HepG2 (cell line): ENCODE data around the gene PLXND1. TPM values are rescaled to one million over a fixed set of nuclear protein-coding genes. Genes with fewer than 3 reads are reported as not detected.

Source experiments
- ATAC-seq: fragments of 200-7000 bp; cut with Tn5 transposase; 3 replicates; pipeline ENCODE4 v1.9.1; 2020; ENCODE audit warnings: mild to moderate bottlenecking, moderate library complexity
- BruUV-seq: library from RNA; stranded (reverse); fragments of 400-500 nt; replicated peaks from 2 replicates; lab custom pipeline; 2021; lab: Mats Ljungman, UMichigan
- CTCF ChIA-PET: fragments of 300-600 bp; formaldehyde crosslinking; extraction: SDS; loops from one replicate; lab custom pipeline; 2021; ENCODE audit warnings: low total read pairs, inconsistent platforms, low intra/inter-chr PET ratio; lab: Yijun Ruan, JAX
- POLR2A ChIA-PET: fragments of 350-600 bp; sonication (Branson Sonifier 250); formaldehyde crosslinking; loops from one replicate; lab custom pipeline; 2020; ENCODE audit warnings: antibody characterized with exemption, inconsistent platforms; lab: Yijun Ruan, JAX
- DNase-seq: peaks from one replicate; pipeline ENCODE4 v3.0.0-alpha.2; 2015; ENCODE audit warnings: low spot score
- FAIRE-seq: peaks from 3 replicates; lab custom pipeline; 2011; peaks lifted over from hg19 to GRCh38; lab: Jason Lieb, UNC
- H2AFZ ChIP-seq: one replicate; pipeline ENCODE4 v1.6.1; 2011; ENCODE audit warnings: low read length, inconsistent platforms
- H3K27ac ChIP-seq: fragments of 300-600 bp; 3 replicates; pipeline ENCODE4 v1.8.0; 2011; ENCODE audit warnings: mixed run types, mild to moderate bottlenecking, mixed read lengths, low read length, inconsistent platforms; ENCODE audit not compliant: insufficient read depth; ENCODE audit errors: extremely low read length
- H3K27me3 ChIP-seq, 2 experiments: fragments of 200-600 bp in 1 of 2; 2 replicates in 1 of 2; 3 replicates in 1 of 2; pipeline versions ENCODE4 v1.6.0 to v1.8.0; 2011; ENCODE audit warnings: low read length in 2 of 2, mild to moderate bottlenecking in 2 of 2, moderate library complexity in 2 of 2, inconsistent platforms in 1 of 2; ENCODE audit not compliant: insufficient read depth in 2 of 2, control insufficient read depth in 1 of 2
- H3K36me3 ChIP-seq, 2 experiments: fragments of 200-600 bp in 1 of 2; replicated peaks in 1 of 2; 2 replicates in 1 of 2; 3 replicates in 1 of 2; pipeline versions ENCODE4 v1.5.1 to v1.8.0; 2011; ENCODE audit warnings: low read length in 2 of 2, inconsistent platforms in 1 of 2; ENCODE audit not compliant: insufficient read depth in 2 of 2, control insufficient read depth in 1 of 2
- H3K4me1 ChIP-seq: 2 replicates; pipeline ENCODE4 v1.5.1; 2012; ENCODE audit warnings: low read length, inconsistent platforms; ENCODE audit not compliant: insufficient read depth
- H3K4me2 ChIP-seq: 2 replicates; pipeline ENCODE4 v1.6.0; 2011; ENCODE audit warnings: low read depth, low read length, inconsistent platforms
- H3K4me3 ChIP-seq, 3 experiments: fragments of 200-600 bp in 1 of 3; sonication (generic), shearing (Covaris generic) in 1 of 3; replicated peaks in 1 of 3; 2 replicates each; pipeline ENCODE4 v1.5.1; 2011 to 2016; ENCODE audit warnings: low read length in 3 of 3, inconsistent platforms in 2 of 3, low read depth in 2 of 3, mild to moderate bottlenecking in 2 of 3, control low read depth in 1 of 3, mixed read lengths in 1 of 3; ENCODE audit not compliant: insufficient read depth in 1 of 3
- H3K79me2 ChIP-seq: one replicate; pipeline ENCODE4 v1.6.1; 2011; ENCODE audit warnings: low read length, inconsistent platforms; ENCODE audit not compliant: insufficient read depth
- H3K9ac ChIP-seq: 2 replicates; pipeline ENCODE4 v1.6.0; 2011; ENCODE audit warnings: mild to moderate bottlenecking, low read depth, low read length, inconsistent platforms; ENCODE audit not compliant: insufficient read depth
- H3K9me3 ChIP-seq: 2 replicates; pipeline ENCODE4 v1.5.1; 2012; ENCODE audit warnings: mild to moderate bottlenecking, low read length
- H4K20me1 ChIP-seq: 2 replicates; pipeline ENCODE4 v1.6.0; 2011; ENCODE audit warnings: inconsistent platforms, mild to moderate bottlenecking, low read length, moderate library complexity; ENCODE audit not compliant: insufficient read depth
- JUND ChIP-seq: sonication (generic); formaldehyde crosslinking; IDR thresholded peaks from 2 replicates; pipeline ENCODE4 v1.8.0; 2022; ENCODE audit warnings: mild to moderate bottlenecking, missing genetic modification reagents
- KDM2A ChIP-seq: sonication (generic); formaldehyde crosslinking; IDR thresholded peaks from 2 replicates; pipeline ENCODE4 v1.4.0; 2020; ENCODE audit warnings: low read depth, missing genetic modification reagents, borderline replicate concordance
- SNAPC4 ChIP-seq: sonication (generic); formaldehyde crosslinking; IDR thresholded peaks from 2 replicates; pipeline ENCODE4 v1.4.0; 2020; ENCODE audit warnings: mild to moderate bottlenecking, missing genetic modification reagents
- SP2 ChIP-seq: sonication (generic); formaldehyde crosslinking; IDR thresholded peaks from 2 replicates; pipeline ENCODE4 v1.5.1; 2020; ENCODE audit warnings: mild to moderate bottlenecking, missing genetic modification reagents
- ZNF513 ChIP-seq: sonication (generic); formaldehyde crosslinking; conservative IDR thresholded peaks from 2 replicates; pipeline ENCODE4 v1.5.0; 2020; ENCODE audit warnings: missing genetic modification reagents
- ZNF646 ChIP-seq: sonication (generic); formaldehyde crosslinking; IDR thresholded peaks from 2 replicates; pipeline ENCODE4 v1.9.0; 2021; ENCODE audit warnings: mild to moderate bottlenecking, missing genetic modification reagents
- WGBS: methylation state at CpG from one replicate; pipeline ENCODE4 v1.1.6; 2017; ENCODE audit warnings: low lambda C conversion rate; 5-methylcytosine and 5-hydroxymethylcytosine counted together
- in situ Hi-C: cut with HindIII; loops from 2 replicates; pipeline ENCODE4 v1.10.0; 2017; ENCODE audit warnings: low pct_unique_long_range_greater_than_20kb; ENCODE audit not compliant: extremely low pct_ligation_motif_present
- intact Hi-C: fragments of 100-400 bp; cut with micrococcal nuclease; formaldehyde crosslinking; loops from one replicate; pipeline ENCODE4 v1.10.0; 2022; ENCODE audit not compliant: unreplicated experiment
- polyA plus RNA-seq, 8 experiments: library from polyadenylated mRNA; depleted of rRNA in 3 of 8; stranded (reverse) in 7 of 8; unstranded in 1 of 8; fragments of >200 nt; fragmentation: Illumina TruSeq in 4 of 8; extraction: Trizol in 4 of 8; gene quantifications; 2 replicates each; pipeline versions ENCODE4 v1.2.1 to v1.2.3, GENCODE V29; 2011 to 2016; ENCODE audit warnings: low read depth in 4 of 8, missing spikeins in 1 of 8, mixed read lengths in 1 of 8; ENCODE audit not compliant: insufficient read depth in 1 of 8
- total RNA-seq, 5 experiments: library from RNA; depleted of rRNA; stranded (reverse); fragments of >200 nt; fragmentation: Illumina TruSeq; extraction: Trizol; gene quantifications; 2 replicates each; pipeline ENCODE4 v1.2.3, GENCODE V29; 2016; ENCODE audit warnings: low read depth in 1 of 5

The PLXND1 gene
- total and polyA plus RNA-seq, 2 of the 13 experiments (the other 11 are each of a cell fraction or from before 2014, with no cell fraction given): 15.9 to 42.0 TPM

- TF ChIP-seq ZNF513 (CRISPR knock-in tag): no peak
- no peak for TF ChIP-seq JUND (CRISPR knock-in tag)
- TF ChIP-seq SNAPC4 (CRISPR knock-in tag): no peak
- TF ChIP-seq, all 625 proteins: peak for 0
Observed at GRCh38 chr3:129613367-129613740, 6.9 kb upstream of the PLXND1 start (continued).

GRCh38 chr3:129612534-129613366 is 6.3 kb upstream of the PLXND1 start:
- no TSS peak for BruUV-seq
- H3K9ac ChIP-seq: peak overlapping the region; percentile 59
- intact Hi-C loops: loop anchor here (1.0 to 2.0 kb wide), 2 partner anchors 14 to 18 kb away; no protein-coding TSS in a partner anchor
- CTCF ChIA-PET: no interaction called here
- WGBS: 21% methylated on average over 6 of the region's 16 CpGs
- H4K20me1 ChIP-seq: no peaks in the 10 kb centered on the region
- no peaks in the 10 kb centered on the region for H3K36me3 ChIP-seq
- in situ Hi-C loops: no loop called here
- peak; percentile 90 for FAIRE-seq
- peak; percentile 89 for DNase-seq
- peak overlapping the region; percentile 80 for H3K4me2 ChIP-seq
- peak overlapping the region; percentile 33 for H3K27ac ChIP-seq
- no peaks in the 10 kb centered on the region for H3K9me3 ChIP-seq
- peaks cover 89% of the 10 kb centered on the region for H3K4me1 ChIP-seq
- no peaks in the 10 kb centered on the region; a peak in 1 of 5 replicates for H3K27me3 ChIP-seq
- peak; percentile 59 for ATAC-seq
- no peaks in the 10 kb centered on the region for H3K79me2 ChIP-seq
- no peak overlapping the region for H2AFZ ChIP-seq
- POLR2A ChIA-PET: interaction anchor here (0.9 to 3.8 kb wide), 3 partner anchors 13 to 173 kb away, joined by 3 to 26 read pairs (median 21); partner anchors contain the start of genes IFT122 and MBD4
- peak overlapping the region in 2 of 3 experiments; percentile 31 to 69; a peak in 3 of 6 replicates for H3K4me3 ChIP-seq
- no peak for TF ChIP-seq SP2
- TF ChIP-seq KDM2A: peak; percentile 35; the same call in 1 of the 2 replicates
- TF ChIP-seq ZNF646 (CRISPR knock-in tag): peak; percentile 52; the same call in 1 of the 2 replicates
